Choroid plexus epithelial cell (primary cell): Measurements from ENCODE around the gene LYZL4.

Experiments used
- DNase-seq: peaks from one replicate; pipeline ENCODE4 v3.0.0-alpha.2; 2010; ENCODE audit warnings: low read depth
- H3K4me3 ChIP-seq: 2 replicates; pipeline ENCODE4 v1.5.1; 2011; ENCODE audit warnings: low read depth, mild to moderate bottlenecking, control low read depth, low read length, moderate library complexity
- TF ChIP-seq, protein P1 (sequence below): conservative IDR thresholded peaks from 2 replicates; pipeline ENCODE4 v1.5.1; 2011; ENCODE audit warnings: low read depth, mild to moderate bottlenecking, control low read depth, inconsistent platforms, low read length, moderate library complexity

The LYZL4 gene

GRCh38 chr3:42377681-42378080, 32.7 kb downstream of the LYZL4 start:
- TF ChIP-seq, protein P1, sequence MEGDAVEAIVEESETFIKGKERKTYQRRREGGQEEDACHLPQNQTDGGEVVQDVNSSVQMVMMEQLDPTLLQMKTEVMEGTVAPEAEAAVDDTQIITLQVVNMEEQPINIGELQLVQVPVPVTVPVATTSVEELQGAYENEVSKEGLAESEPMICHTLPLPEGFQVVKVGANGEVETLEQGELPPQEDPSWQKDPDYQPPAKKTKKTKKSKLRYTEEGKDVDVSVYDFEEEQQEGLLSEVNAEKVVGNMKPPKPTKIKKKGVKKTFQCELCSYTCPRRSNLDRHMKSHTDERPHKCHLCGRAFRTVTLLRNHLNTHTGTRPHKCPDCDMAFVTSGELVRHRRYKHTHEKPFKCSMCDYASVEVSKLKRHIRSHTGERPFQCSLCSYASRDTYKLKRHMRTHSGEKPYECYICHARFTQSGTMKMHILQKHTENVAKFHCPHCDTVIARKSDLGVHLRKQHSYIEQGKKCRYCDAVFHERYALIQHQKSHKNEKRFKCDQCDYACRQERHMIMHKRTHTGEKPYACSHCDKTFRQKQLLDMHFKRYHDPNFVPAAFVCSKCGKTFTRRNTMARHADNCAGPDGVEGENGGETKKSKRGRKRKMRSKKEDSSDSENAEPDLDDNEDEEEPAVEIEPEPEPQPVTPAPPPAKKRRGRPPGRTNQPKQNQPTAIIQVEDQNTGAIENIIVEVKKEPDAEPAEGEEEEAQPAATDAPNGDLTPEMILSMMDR: no peak
- H3K4me3 ChIP-seq: no peak overlapping the region
- DNase-seq: no peak

DNA sequence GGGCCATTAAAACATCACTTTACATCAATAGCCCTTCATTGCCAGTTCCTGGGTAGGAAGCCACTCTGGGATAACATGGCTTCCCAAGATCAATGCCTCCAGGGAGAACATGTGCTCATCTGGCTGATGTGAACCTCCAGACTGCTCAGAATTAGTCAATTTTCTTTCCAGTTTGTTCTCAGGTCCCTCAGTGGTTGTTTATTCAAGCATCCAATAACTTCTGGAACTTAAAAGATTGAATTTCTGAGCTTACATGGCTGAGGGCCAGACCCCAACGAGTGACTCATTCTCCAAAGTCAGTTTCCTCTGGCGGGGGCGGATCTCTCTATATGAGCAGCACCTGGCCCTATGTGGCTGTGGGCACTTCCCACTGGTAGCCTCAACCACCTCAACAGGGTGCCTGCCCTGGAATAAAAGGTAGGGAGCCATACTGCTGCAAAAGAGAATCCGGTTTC, 34.0 kb downstream of the LYZL4 start:
- peak; percentile 93 for DNase-seq
- TF ChIP-seq, protein P1: no peak
- no peak overlapping the region for H3K4me3 ChIP-seq

DNA sequence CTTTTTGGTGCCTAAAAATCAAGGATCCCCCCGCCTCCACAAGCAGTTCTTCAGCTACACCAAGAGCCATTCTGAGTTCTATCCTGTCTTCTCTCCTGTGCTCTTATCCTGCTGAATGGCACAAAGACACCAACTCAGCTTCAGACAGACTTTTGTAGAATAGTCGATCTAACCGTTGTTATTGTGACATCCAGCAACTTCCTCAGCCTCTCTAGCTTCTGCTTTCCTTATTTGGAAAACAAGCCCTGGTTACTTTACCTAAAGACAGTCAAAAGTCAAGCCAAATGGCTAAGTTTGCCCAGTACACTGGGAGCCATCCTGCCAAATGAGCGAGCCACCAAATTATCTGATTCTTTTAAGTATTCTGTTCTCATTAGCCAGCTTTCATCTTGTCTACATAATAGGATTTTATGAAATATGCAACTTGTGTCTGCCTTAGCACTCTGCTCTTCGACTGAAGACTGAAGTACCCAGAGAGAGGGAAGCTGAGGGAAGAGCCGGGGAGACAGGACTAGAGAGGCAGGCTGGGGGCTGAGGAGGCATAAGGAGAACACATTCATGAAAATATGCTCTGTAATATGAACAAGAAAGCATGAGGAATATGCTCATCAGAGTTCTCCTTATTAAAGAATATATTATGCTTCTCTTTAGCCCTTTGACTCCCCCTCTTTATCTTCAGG, 35.1 kb downstream of the LYZL4 start:
- H3K4me3 ChIP-seq: no peak overlapping the region
- TF ChIP-seq, protein P1: no peak
- no peak for DNase-seq

GRCh38 chr3:42371776-42372175, 38.6 kb downstream of the LYZL4 start:
- no peak overlapping the region for H3K4me3 ChIP-seq
- DNase-seq: no peak
- TF ChIP-seq, protein P1: no peak

GRCh38 chr3:42369832-42370231, 40.6 kb downstream of the LYZL4 start:
- no peak for DNase-seq
- TF ChIP-seq, protein P1: no peak

DNA sequence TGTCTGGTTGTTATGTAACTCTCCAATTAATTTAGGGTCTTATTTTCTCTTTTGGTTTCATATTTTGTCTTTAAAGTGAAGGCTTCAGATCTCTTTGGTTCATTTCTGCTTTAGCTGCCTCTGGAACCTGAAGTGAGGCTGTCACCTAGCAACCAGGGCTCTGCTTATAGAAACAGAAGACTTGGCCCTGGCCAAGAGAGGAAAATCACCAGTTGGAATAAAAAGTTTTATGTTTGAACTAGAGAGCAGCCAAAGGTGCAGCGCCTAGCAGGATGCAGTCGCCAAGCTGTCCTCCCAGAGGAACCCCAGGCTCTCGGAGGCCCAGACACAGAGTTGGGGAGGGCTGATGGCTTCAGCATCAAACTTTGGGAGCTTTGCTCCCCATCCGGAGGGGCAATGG, 41.1 kb downstream of the LYZL4 start:
- TF ChIP-seq, protein P1: no peak
- DNase-seq: peak; percentile 32
- H3K4me3 ChIP-seq: no peak overlapping the region

More at GRCh38 chr3:42369832-42370231, 40.6 kb downstream of the LYZL4 start:
- H3K4me3 ChIP-seq: no peak overlapping the region

DNA sequence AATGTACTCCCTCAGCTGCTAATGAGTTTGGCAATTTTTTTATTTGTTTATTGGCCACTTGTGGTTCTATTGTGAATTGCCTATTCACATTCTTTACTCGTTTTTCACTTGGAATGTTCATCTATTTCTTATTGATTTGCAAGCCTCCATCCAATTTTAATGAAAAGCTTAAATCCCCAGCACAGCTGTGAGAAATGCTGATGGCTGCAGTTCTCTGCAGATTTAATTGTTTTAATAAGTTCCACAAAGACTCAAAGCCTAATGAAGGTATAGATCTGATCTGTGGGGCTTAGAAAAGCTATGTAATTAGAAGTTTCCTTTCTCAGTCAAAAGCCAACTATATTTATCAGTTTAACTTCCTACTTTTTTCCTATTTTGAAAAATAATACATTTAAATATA, 41.5 kb downstream of the LYZL4 start:
- H3K4me3 ChIP-seq: no peak overlapping the region
- TF ChIP-seq, protein P1: no peak
- DNase-seq: no peak
